Kidney (tissue), 14 donors: ENCODE data around the gene MGAT4B. TPM values are rescaled to one million over a fixed set of nuclear protein-coding genes. Genes with fewer than 3 reads are reported as not detected.
A peak's percentile ranks its signal among the peaks of the same experiment; 100 is the strongest.

Source experiments
- DNase-seq, 5 donors: peaks; one replicate each; pipeline ENCODE4 v3.0.0-alpha.2; 2013 to 2020
- FAIRE-seq: peaks from 2 replicates; lab custom pipeline; 2012; peaks lifted over from hg19 to GRCh38; lab: Jason Lieb, UNC
- H3K27ac ChIP-seq, 2 donors: one replicate each; pipeline ENCODE4 v1.7.0; 2013; ENCODE audit warnings: low read depth in 2 of 2, low read length in 2 of 2, inconsistent platforms in 1 of 2
- H3K27me3 ChIP-seq: one replicate; pipeline ENCODE4 v1.7.1; 2013; ENCODE audit warnings: low read length, inconsistent platforms; ENCODE audit not compliant: control insufficient read depth, insufficient read depth
- H3K36me3 ChIP-seq, 3 donors: one replicate each; pipeline versions ENCODE4 v1.7.0 to v1.7.1; 2013; ENCODE audit warnings: low read length in 3 of 3, control low read depth in 1 of 3, inconsistent platforms in 1 of 3; ENCODE audit not compliant: insufficient read depth in 3 of 3, control insufficient read depth in 2 of 3
- H3K4me1 ChIP-seq, 3 donors: one replicate each; pipeline versions ENCODE4 v1.7.0 to v1.7.1; 2013; ENCODE audit warnings: low read length in 3 of 3, inconsistent platforms in 1 of 3, low read depth in 1 of 3; ENCODE audit not compliant: control insufficient read depth in 2 of 3, insufficient read depth in 2 of 3
- H3K4me3 ChIP-seq, 3 donors: one replicate each; pipeline versions ENCODE4 v1.7.0 to v1.8.1; 2013; ENCODE audit warnings: low read length in 3 of 3, control low read depth in 1 of 3, inconsistent platforms in 1 of 3
- H3K9ac ChIP-seq, 3 donors: one replicate each; pipeline versions ENCODE4 v1.7.0 to v1.7.1; 2013; ENCODE audit warnings: low read length in 3 of 3, control low read depth in 1 of 3, inconsistent platforms in 1 of 3
- H3K9me3 ChIP-seq, 3 donors: one replicate each; pipeline versions ENCODE4 v1.7.0 to v1.7.1; 2013; ENCODE audit warnings: low read length in 3 of 3, control low read depth in 1 of 3, inconsistent platforms in 1 of 3; ENCODE audit not compliant: control insufficient read depth in 2 of 3, insufficient read depth in 1 of 3
- CTCF ChIP-seq: IDR thresholded peaks from 3 replicates; pipeline ENCODE4 v1.5.1; 2012; ENCODE audit warnings: mild to moderate bottlenecking, moderate library complexity, borderline replicate concordance; ENCODE audit not compliant: insufficient read depth; ENCODE audit errors: extremely low read depth
- intact Hi-C: fragments of 100-400 bp; cut with DNase I; formaldehyde crosslinking; loops from one replicate; pipeline ENCODE4 v1.11.1; 2022
- polyA plus RNA-seq: library from polyadenylated mRNA; stranded (reverse); fragments of 350-450 nt; fragmentation: Illumina TruSeq; extraction: RNeasy Lipid Tissue Mini Kit (QIAGEN cat#74804); gene quantifications from one replicate; pipeline ENCODE4 v1.2.3, GENCODE V29; 2014; ENCODE audit warnings: low read depth, low replicate concordance; ENCODE audit not compliant: insufficient read depth
- total RNA-seq: library from RNA; stranded (reverse); fragmentation: NEBNext Ultra II Directional; extraction: Animal tissue kit (Norgen Biotek cat#: 25700); gene quantifications from one replicate; pipeline ENCODE4 v1.2.1, GENCODE V29; 2021
- donor health status: control.
- donor health status: control.
- donor health status: control.
- donor health status: control.
- donor health status: control.
- donor health status: DM: yes; HTN: yes; CAD: no.
- donor health status: Normal renal cell carcinoma (clear cell type).

The MGAT4B gene
- total and polyA plus RNA-seq, 2 donors from 2014 or later, result 79.4 to 174 TPM

- H3K36me3 ChIP-seq, result no peaks in the 10 kb centered on the region
- no peak overlapping the region for H3K4me3 ChIP-seq
- intact Hi-C loops, result no loop called here
- FAIRE-seq (no peak), DNase-seq (no peak)
- H3K9me3 ChIP-seq, result no peaks in the 10 kb centered on the region
- H3K4me1 ChIP-seq, result peaks cover 6 to 38% (median 23%) of the 10 kb centered on the region in 3 donors
- TF ChIP-seq CTCF, result no peak
- H3K9ac ChIP-seq, result peak overlapping the region in 1 of 3 donors; percentile 22
- H3K27ac ChIP-seq, result no peak overlapping the region
- H3K27me3 ChIP-seq, result no peaks in the 10 kb centered on the region
Observed at GRCh38 chr5:179758955-179759354, 47.7 kb downstream of the MGAT4B start.

- Histone ChIP-seq H3K4me1 (peaks cover 2 to 17% (median 6%) of the 10 kb centered on the region in 3 donors), H3K4me3 (no peak overlapping the region), H3K36me3 (no peaks in the 10 kb centered on the region), H3K9ac (no peak overlapping the region), H3K27ac (peak overlapping the region in 1 of 2 donors; percentile 40), H3K27me3 (no peaks in the 10 kb centered on the region), H3K9me3 (no peaks in the 10 kb centered on the region)
- intact Hi-C loops, result no loop called here
- DNase-seq, result peak in 3 of 5 donors; percentile 29 to 62 (median 56)
- no peak for TF ChIP-seq CTCF
- FAIRE-seq, result no peak
Observed at GRCh38 chr5:179755022-179755421, 51.6 kb downstream of the MGAT4B start.

GRCh38 chr5:179753971-179754370 is 52.7 kb downstream of the MGAT4B start:
- Histone ChIP-seq H3K27ac (no peak overlapping the region), H3K27me3 (no peaks in the 10 kb centered on the region), H3K9ac (no peak overlapping the region), H3K4me3 (no peak overlapping the region), H3K9me3 (no peaks in the 10 kb centered on the region), H3K4me1 (peaks cover 0 to 11% (median 6%) of the 10 kb centered on the region in 3 donors), H3K36me3 (no peaks in the 10 kb centered on the region)
- intact Hi-C loops, result no loop called here
- no peak for DNase-seq
- FAIRE-seq, result no peak
- no peak for TF ChIP-seq CTCF
